ENCODE measurements around the gene RBPMS2.
"Not testable (repeated sequence)": the region's sequence is repeated elsewhere in the genome, so short reads cannot be mapped to it uniquely, and the experiment has no call there.

Gene RBPMS2

GRCh38 chr15:64751464-64751863 is 23.9 kb downstream of the RBPMS2 start:
- DNase-seq, result no peak

DNA sequence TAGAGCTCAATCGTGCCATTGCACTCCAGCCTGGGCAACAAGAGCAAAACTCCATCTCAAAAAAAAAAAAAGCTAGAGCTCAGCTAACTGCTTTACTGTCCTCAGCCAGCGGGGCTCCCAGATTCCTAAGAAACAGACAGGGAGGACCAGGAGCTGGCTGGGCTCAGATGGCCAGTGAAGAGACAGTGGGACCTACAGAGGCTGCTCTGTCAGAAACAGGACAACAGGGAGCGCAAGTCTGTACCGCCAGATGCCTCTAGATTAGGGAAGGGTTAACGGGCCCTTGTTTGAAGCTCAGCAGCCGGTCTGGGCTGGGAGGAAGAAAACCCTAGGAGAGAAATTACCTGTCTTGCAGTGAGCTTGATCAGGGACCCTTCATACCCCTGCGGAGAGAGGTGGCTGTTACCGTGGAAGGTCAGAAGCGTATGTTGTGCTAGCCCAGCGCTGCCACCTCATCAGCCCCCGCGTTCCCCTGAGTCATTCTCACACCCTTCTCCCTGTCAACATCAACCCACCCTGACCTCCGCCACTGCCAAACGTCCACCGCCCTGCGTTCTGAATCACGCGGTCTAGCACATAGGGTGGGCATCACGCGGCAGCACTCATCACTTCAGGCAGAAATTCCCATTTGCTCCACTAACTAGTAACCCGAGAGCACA is 25.3 kb downstream of the RBPMS2 start:
- no peak for DNase-seq

DNA sequence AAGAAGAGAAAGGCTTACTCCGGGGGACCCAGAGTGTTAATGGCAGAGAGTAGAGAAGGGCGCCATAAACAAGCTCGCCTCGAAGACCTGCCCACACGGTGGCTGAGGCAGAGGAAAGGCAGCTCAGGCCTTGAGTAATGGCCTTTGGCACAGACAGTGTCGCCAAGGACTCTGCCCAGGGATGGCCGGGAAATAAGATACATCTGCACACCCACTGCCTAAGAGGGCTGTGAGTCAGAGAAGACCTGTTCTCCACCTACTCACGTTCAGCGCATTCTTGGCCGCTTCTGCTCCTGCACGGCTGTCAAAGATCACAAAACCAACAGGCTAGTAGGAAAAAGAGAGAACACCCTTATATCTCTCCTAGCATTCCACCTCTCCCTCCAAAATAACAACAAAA is 26.2 kb downstream of the RBPMS2 start:
- DNase-seq, result no peak

GRCh38 chr15:64748251-64748650 is 27.1 kb downstream of the RBPMS2 start:
- DNase-seq, result no peak

GRCh38 chr15:64747578-64747977 is 27.8 kb downstream of the RBPMS2 start:
- DNase-seq, result no peak

DNA sequence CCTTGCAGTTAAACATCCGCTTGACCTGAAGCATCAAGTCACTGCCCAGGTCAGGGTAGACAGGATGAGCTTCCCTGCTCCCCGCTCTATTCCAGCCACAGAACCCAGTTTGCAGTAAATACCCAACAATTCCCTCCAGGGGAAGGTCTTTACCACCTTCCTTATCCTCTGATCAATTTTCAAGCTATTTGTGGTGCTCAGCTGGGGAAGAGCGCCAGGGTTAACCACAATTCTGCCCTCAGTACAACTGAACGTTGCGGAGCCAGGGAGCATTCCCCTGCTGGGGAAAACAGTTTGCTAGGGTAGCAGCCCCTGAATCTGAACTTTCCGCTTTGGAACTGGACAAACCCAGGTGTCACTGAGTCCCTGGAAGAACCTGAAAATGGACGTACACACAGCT is 28.5 kb downstream of the RBPMS2 start:
- DNase-seq, result no peak

DNA sequence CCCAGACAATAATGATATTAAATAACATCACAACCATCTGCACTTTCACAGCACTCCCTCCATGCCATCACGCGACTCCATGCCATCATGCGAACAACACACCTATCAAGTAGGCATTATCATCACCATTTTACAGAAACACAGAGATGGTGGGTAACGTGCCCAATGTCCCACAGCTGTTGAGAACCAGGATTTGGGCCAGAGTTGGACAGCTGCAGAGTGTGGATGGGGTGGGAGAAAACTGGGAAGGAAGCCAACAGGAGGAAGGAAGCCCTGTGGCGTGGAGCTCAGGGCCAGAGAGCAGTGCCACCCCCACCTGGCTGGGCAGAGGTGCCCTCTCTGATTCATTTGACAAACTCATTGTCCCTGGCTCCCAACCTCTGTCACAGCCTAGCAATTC is 29.0 kb downstream of the RBPMS2 start:
- DNase-seq, result no peak

DNA sequence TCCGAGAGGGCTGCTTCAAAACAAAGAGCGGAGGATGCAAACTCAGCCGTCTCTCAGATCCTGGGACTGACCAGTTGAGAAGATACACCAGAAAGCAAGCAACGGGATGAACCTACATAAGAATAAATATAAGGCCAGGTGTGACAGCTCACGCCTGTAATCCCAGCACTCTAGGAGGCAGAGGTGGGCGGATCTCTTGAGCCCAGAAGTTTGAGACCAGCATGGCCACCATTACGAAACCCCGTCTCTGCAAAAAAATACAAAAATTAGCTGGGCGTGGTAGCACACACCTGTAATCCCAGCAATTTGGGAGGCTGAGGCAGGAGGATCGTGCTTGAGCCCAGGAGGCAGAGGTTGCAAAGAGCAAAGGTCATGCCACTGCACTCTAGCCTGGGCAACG is 31.7 kb downstream of the RBPMS2 start:
- no peak for DNase-seq

GRCh38 chr15:64742921-64743320 is 32.5 kb downstream of the RBPMS2 start:
- DNase-seq, result no peak

DNA sequence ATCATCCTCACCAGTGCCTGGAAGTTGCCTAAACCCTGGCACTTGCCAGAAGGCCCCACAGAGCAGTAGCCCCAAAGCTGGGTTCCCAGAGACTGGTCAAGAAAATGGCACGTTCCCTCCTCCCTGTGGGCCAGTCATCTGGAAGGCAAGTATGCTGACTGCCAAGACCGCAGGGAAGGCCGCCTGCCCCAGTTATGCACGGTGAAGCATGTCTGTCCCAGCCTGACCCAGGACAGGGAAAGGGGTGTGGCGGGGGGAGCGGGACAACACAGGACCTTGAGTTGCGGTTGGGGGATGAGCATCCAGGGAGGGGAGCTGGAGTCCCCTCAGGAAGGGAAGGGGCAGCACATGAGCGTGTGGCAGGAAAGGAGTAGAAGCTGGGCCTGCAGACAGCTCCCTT is 33.0 kb downstream of the RBPMS2 start:
- no peak for DNase-seq

DNA sequence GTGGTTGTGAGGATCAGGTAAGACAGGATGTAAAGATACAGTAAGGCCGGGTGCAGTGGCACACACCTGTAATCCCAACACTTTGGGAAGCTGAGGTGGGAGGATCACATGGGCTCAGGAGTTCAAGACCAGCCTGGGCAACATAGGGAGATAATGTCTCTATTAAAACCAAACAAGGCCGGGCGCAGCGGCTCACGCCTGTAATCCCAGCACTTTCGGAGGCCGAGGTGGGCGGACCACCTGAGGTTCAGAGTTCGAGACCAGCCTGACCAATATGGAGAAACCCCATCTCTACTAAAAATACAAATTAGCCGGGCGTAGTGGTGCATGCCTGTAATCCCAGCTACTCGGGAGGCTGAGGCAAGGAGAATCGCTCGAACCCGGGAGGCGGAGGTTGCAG is 33.7 kb downstream of the RBPMS2 start:
- DNase-seq, result not testable (repeated sequence)

- no peak for DNase-seq
Measured at GRCh38 chr15:64740311-64741170, 34.8 kb downstream of the RBPMS2 start.

GRCh38 chr15:64739577-64740143 is 35.7 kb downstream of the RBPMS2 start:
- no peak for DNase-seq

GRCh38 chr15:64739156-64739555 is 36.2 kb downstream of the RBPMS2 start:
- DNase-seq, result no peak

DNA sequence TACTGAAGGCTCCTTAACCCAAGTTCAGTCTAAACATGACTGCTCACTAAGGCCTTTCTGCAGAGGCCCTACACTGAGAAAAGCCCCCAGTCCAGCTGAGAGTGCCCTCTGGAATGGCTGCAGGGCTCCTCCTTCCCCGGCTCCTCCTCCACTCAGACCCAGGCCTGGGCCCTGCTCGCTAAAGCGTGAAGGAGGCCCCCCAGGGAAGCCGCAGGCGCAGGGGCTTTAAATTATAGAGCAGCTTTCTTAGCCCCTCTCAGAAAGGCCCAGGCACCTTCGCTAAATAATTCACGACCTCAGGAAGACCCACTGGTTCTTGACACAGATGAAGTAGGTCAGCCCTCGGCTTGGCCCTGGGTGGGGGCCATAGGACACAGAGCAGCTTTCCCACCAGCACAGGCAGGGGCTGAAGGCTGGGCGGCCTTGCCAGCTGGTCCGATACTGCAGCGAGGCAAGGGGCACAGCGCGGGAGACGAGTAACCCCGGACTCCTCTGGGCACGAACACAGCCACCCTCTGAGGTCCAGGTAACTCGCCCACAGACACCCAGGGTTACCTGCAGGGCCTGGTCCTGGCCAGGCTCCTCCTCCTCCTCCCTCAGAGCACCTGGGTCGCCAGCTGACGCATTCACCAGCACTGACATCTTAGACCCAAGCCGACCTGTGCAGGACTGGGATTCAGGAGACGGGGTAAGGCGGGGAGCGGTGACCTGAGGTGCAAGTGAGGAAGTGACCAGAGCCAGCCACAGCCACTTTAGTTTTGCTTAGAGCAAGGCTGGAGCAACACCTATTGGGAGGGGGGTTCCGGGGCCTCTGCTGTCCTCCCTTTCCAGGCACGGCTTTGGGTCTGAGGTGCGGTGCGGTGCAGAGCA is 36.9 kb downstream of the RBPMS2 start:
- DNase-seq, result no peak

- DNase-seq, result no peak
Measured at GRCh38 chr15:64732156-64732860, 43.1 kb downstream of the RBPMS2 start.

DNA sequence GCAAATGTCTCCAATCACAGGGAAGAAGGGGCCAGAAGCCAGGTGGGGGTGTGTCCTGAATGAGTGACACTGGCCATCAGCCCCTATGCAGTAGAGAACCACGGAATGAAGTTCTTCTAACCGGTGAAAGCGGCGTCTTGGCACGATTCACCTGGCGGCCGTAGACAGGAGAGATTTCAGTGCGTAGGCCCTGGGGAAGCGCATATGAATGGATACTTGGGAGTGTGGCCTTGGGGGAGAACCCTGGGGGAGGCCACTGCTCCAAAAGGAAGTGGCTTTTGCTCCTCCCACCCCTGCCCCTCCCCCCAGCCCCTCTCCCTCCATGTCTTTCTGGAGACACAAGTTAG is 43.6 kb downstream of the RBPMS2 start:
- no peak for DNase-seq

DNA sequence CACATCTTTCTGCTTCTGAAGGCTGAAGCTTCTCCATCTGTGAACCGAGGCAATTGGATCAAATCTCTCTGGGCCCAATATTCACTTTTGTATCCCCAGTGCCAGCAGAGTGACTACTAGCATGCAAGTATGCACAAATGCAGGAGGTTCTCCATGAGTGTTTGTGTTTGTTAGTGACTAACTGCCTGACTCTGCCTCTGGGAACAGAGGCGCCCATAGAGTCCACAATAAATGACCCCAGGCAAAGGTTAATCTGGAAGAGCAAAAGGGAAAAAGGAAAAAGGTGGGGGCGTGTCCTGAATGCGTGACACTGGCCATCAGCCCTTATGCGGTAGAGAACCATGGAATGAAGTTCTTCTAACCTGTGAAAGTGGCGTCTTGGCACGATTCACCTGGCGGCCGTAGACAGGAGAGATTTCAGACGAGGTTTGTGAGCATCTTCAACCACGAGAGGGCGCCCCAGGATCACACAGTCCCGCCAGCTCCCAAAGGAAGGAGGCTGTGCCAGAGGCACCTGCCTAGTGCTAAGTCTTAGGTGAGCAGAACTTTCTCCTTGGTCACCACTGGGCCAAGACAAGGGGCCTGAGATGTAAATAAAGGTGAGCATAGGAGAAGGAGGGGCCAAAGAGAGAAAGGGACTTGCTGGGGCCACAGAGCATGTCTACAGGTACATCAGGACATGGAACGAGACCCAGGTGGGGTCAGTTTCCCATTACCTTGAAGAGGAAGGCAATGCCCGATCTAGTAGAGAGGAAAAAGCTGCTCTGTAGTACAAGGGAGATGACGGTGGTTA is 44.2 kb downstream of the RBPMS2 start:
- DNase-seq, result peak; percentile 91

DNA sequence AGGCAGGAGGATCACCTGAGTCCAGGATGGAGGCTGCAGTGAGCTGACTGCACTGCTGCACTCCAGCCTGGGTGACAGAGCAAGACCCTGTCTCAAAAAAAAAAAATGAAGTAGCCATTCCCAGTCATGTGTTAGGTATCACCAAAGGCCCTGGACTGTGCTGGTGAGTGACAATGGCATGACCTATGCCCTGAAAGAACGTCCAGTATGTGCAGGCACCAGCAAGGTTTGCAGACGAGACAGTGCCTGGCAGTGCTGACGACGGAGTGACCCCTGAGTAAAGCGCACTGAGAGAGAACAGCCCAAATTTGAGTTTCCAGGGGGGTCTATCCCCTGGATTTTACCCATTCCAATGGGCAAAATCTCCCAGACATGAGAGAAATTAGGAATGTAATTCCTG is 45.2 kb downstream of the RBPMS2 start:
- no peak for DNase-seq

DNA sequence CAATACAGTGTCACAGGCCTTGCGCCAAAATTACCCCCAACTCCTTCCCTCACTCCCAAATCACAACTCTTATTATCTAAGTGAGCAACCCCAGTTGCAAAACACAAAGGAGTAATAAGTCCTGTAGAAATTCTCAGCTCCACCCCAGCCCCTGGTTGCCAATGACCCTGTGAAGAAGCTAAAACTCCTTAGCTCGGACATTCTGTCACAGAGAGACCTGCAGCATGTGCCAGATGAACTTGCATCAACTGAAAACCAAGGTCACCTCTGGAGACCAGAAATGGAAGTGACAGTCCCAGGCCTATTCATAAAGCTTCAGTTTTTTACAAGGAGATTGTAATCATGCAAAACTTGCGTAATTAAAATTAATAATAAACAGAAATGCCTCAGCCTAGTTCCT is 55.2 kb downstream of the RBPMS2 start:
- DNase-seq, result no peak

GRCh38 chr15:64717735-64718495 is 57.5 kb downstream of the RBPMS2 start:
- DNase-seq, result peak; percentile 22
